ENCODE results near the gene NRXN3.

- TF ChIP-seq, protein P1, sequence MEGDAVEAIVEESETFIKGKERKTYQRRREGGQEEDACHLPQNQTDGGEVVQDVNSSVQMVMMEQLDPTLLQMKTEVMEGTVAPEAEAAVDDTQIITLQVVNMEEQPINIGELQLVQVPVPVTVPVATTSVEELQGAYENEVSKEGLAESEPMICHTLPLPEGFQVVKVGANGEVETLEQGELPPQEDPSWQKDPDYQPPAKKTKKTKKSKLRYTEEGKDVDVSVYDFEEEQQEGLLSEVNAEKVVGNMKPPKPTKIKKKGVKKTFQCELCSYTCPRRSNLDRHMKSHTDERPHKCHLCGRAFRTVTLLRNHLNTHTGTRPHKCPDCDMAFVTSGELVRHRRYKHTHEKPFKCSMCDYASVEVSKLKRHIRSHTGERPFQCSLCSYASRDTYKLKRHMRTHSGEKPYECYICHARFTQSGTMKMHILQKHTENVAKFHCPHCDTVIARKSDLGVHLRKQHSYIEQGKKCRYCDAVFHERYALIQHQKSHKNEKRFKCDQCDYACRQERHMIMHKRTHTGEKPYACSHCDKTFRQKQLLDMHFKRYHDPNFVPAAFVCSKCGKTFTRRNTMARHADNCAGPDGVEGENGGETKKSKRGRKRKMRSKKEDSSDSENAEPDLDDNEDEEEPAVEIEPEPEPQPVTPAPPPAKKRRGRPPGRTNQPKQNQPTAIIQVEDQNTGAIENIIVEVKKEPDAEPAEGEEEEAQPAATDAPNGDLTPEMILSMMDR (IDR thresholded peaks at IDR 0.05; ENCODE audit: insufficient read depth, low read length, poor library complexity, severe bottlenecking) = no peak
- TF ChIP-seq EZH2phosphoT487 (conservative IDR thresholded peaks at IDR 0.05; ENCODE audit: low read length) = no peak
Observed at GRCh38 chr14:79551523-79551922, 1381.3 kb downstream of the NRXN3 start.
